Stimulated activated CD4-positive, alpha-beta T cell treated with anti-CD3 and anti-CD28 coated beads, Interleukin-12 subunit alpha, Interleukin-12 subunit beta, amount 100 ng/mL, for 4 hours (primary cell): Measurements from ENCODE around the gene COX8A.
"Not testable (repeated sequence)": the region's sequence is repeated elsewhere in the genome, so short reads cannot be mapped to it uniquely, and the experiment has no call there.

ENCODE experiments used
- DNase-seq: peaks from one replicate; pipeline ENCODE4 v3.0.0-alpha.2; 2020

Gene COX8A

GRCh38 chr11:63974259-63975143 is at the start of gene COX8A:
Gene COX8A (plus strand): TSS chr11:63974620. CDS start chr11:63974681, 61 bp downstream.
- DNase-seq: peak; percentile 85

- DNase-seq: no peak
Measured at GRCh38 chr11:63929616-63930015, 44.8 kb upstream of the COX8A start.

- no peak for DNase-seq
Measured at GRCh38 chr11:63931045-63931444, 43.4 kb upstream of the COX8A start.

- no peak for DNase-seq
Measured at GRCh38 chr11:63931876-63932275, 42.5 kb upstream of the COX8A start.

- no peak for DNase-seq
Measured at GRCh38 chr11:63933459-63933858, 41.0 kb upstream of the COX8A start.

GRCh38 chr11:63937713-63938478 is 36.5 kb upstream of the COX8A start:
- no peak for DNase-seq

GRCh38 chr11:63938479-63939396 is 35.7 kb upstream of the COX8A start, which contains the start of gene NAA40:
Gene NAA40 (plus strand): TSS chr11:63939002. CDS start chr11:63939097, 95 bp downstream.
- peak; percentile 88 for DNase-seq

- DNase-seq: no peak
Measured at GRCh38 chr11:63939397-63939891, 35.0 kb upstream of the COX8A start.

- no peak for DNase-seq
Measured at GRCh38 chr11:63940786-63941185, 33.6 kb upstream of the COX8A start.

GRCh38 chr11:63941901-63942300 is 32.5 kb upstream of the COX8A start:
- no peak for DNase-seq

- no peak for DNase-seq
Measured at GRCh38 chr11:63942803-63943202, 31.6 kb upstream of the COX8A start.

GRCh38 chr11:63944987-63945386 is 29.4 kb upstream of the COX8A start:
- no peak for DNase-seq

GRCh38 chr11:63945477-63946163 is 28.8 kb upstream of the COX8A start:
- DNase-seq: peak; percentile 39

- DNase-seq: no peak
Measured at GRCh38 chr11:63951779-63952536, 22.5 kb upstream of the COX8A start.

- no peak for DNase-seq
Measured at GRCh38 chr11:63952570-63952969, 21.9 kb upstream of the COX8A start.

GRCh38 chr11:63958008-63958407 is 16.4 kb upstream of the COX8A start:
- DNase-seq: no peak

GRCh38 chr11:63961608-63962412 is 12.6 kb upstream of the COX8A start:
- no peak for DNase-seq

GRCh38 chr11:63963895-63964294 is 10.5 kb upstream of the COX8A start:
- DNase-seq: not testable (repeated sequence)

- DNase-seq: no peak
Measured at GRCh38 chr11:63966444-63966843, 8.0 kb upstream of the COX8A start.

- DNase-seq: no peak
Measured at GRCh38 chr11:63969461-63969860, 5.0 kb upstream of the COX8A start.
